Measurements from ENCODE around the gene VPS4B.
"Not testable (repeated sequence)": the region's sequence is repeated elsewhere in the genome, so short reads cannot be mapped to it uniquely, and the experiment has no call there.

Gene VPS4B

GRCh38 chr18:63368611-63369010 lies 53.7 kb downstream of the VPS4B start:
- Histone ChIP-seq H3K9me3 (ENCODE audit: control insufficient read depth in 1 of 2, low read length in 2 of 2) (no peaks in the 10 kb centered on the region), H3K36me3 (ENCODE audit: control insufficient read depth in 1 of 2, insufficient read depth in 2 of 2, low read length in 2 of 2) (no peaks in the 10 kb centered on the region), H3K4me1 (ENCODE audit: control insufficient read depth in 1 of 2, insufficient read depth in 2 of 2, low read length in 2 of 2) (peaks cover 0 to 6% of the 10 kb centered on the region in 2 donors), H3K4me3 (ENCODE audit: low read depth in 1 of 2, low read length in 2 of 2) (peak overlapping the region in 1 of 2 donors; percentile 97), H3K27ac (ENCODE audit: low read length) (no peak overlapping the region), H3K27me3 (ENCODE audit: low read depth, low read length) (no peaks in the 10 kb centered on the region)

- Histone ChIP-seq H3K27ac (ENCODE audit: low read length) (peak within 1 kb of the TSS; percentile 91), H3K4me3 (ENCODE audit: low read depth in 1 of 2, low read length in 2 of 2) (peak within 1 kb of the TSS; percentile 92 to 97), H3K36me3 (ENCODE audit: control insufficient read depth in 1 of 2, insufficient read depth in 2 of 2, low read length in 2 of 2) (peaks cover 3 to 5% of the 10 kb centered on the region in 2 donors), H3K4me1 (ENCODE audit: control insufficient read depth in 1 of 2, insufficient read depth in 2 of 2, low read length in 2 of 2) (peaks cover 0 to 6% of the 10 kb centered on the region in 2 donors), H3K27me3 (ENCODE audit: low read depth, low read length) (no peaks in the 10 kb centered on the region), H3K9me3 (ENCODE audit: control insufficient read depth in 1 of 2, low read length in 2 of 2) (no peaks in the 10 kb centered on the region)
Measured at GRCh38 chr18:63367053-63367953, 55.0 kb downstream of the VPS4B start, which contains the start of gene KDSR. KDSR (minus strand) TSS chr18:63367206; CDS start chr18:63367118, 88 bp downstream.

- peak overlapping the region; percentile 75 for H3K27ac ChIP-seq (ENCODE audit: low read length)
- no peaks in the 10 kb centered on the region for H3K9me3 ChIP-seq (ENCODE audit: control insufficient read depth in 1 of 2, low read length in 2 of 2)
- peak overlapping the region; percentile 91 to 97 for H3K4me3 ChIP-seq (ENCODE audit: low read depth in 1 of 2, low read length in 2 of 2)
- H3K4me1 ChIP-seq (ENCODE audit: control insufficient read depth in 1 of 2, insufficient read depth in 2 of 2, low read length in 2 of 2), result peaks cover 0 to 6% of the 10 kb centered on the region in 2 donors
- H3K36me3 ChIP-seq (ENCODE audit: control insufficient read depth in 1 of 2, insufficient read depth in 2 of 2, low read length in 2 of 2), result peaks cover 11% of the 10 kb centered on the region in 2 donors
- H3K27me3 ChIP-seq (ENCODE audit: low read depth, low read length), result no peaks in the 10 kb centered on the region
Measured at GRCh38 chr18:63366213-63367052, 55.8 kb downstream of the VPS4B start.

GRCh38 chr18:63365876-63366212 lies 56.4 kb downstream of the VPS4B start:
- H3K36me3 ChIP-seq (ENCODE audit: control insufficient read depth in 1 of 2, insufficient read depth in 2 of 2, low read length in 2 of 2), result peaks cover 13 to 14% of the 10 kb centered on the region in 2 donors
- H3K9me3 ChIP-seq (ENCODE audit: control insufficient read depth in 1 of 2, low read length in 2 of 2), result no peaks in the 10 kb centered on the region
- H3K27ac ChIP-seq (ENCODE audit: low read length), result peak overlapping the region; percentile 72
- peak overlapping the region; percentile 91 to 97 for H3K4me3 ChIP-seq (ENCODE audit: low read depth in 1 of 2, low read length in 2 of 2)
- H3K4me1 ChIP-seq (ENCODE audit: control insufficient read depth in 1 of 2, insufficient read depth in 2 of 2, low read length in 2 of 2), result peaks cover 0 to 6% of the 10 kb centered on the region in 2 donors
- H3K27me3 ChIP-seq (ENCODE audit: low read depth, low read length), result no peaks in the 10 kb centered on the region

GRCh38 chr18:63363951-63364350 lies 58.3 kb downstream of the VPS4B start:
- H3K27me3 ChIP-seq (ENCODE audit: low read depth, low read length), result no peaks in the 10 kb centered on the region
- peaks cover 0 to 6% of the 10 kb centered on the region in 2 donors for H3K4me1 ChIP-seq (ENCODE audit: control insufficient read depth in 1 of 2, insufficient read depth in 2 of 2, low read length in 2 of 2)
- H3K36me3 ChIP-seq (ENCODE audit: control insufficient read depth in 1 of 2, insufficient read depth in 2 of 2, low read length in 2 of 2), result peaks cover 26 to 28% of the 10 kb centered on the region in 2 donors
- no peak overlapping the region for H3K4me3 ChIP-seq (ENCODE audit: low read depth in 1 of 2, low read length in 2 of 2)
- no peak overlapping the region for H3K27ac ChIP-seq (ENCODE audit: low read length)
- H3K9me3 ChIP-seq (ENCODE audit: control insufficient read depth in 1 of 2, low read length in 2 of 2), result no peaks in the 10 kb centered on the region

GRCh38 chr18:63363420-63363819 lies 58.9 kb downstream of the VPS4B start:
- not testable (repeated sequence) for H3K4me1 ChIP-seq (ENCODE audit: control insufficient read depth in 1 of 2, insufficient read depth in 2 of 2, low read length in 2 of 2); H3K4me3 ChIP-seq (ENCODE audit: low read depth in 1 of 2, low read length in 2 of 2); H3K9me3 ChIP-seq (ENCODE audit: control insufficient read depth in 1 of 2, low read length in 2 of 2); H3K27me3 ChIP-seq (ENCODE audit: low read depth, low read length); H3K27ac ChIP-seq (ENCODE audit: low read length)
- H3K36me3 ChIP-seq (ENCODE audit: control insufficient read depth in 1 of 2, insufficient read depth in 2 of 2, low read length in 2 of 2), result peaks cover 26 to 31% of the 10 kb centered on the region in 2 donors

- Histone ChIP-seq H3K9me3 (ENCODE audit: control insufficient read depth in 1 of 2, low read length in 2 of 2) (no peaks in the 10 kb centered on the region), H3K27ac (ENCODE audit: low read length) (no peak overlapping the region), H3K27me3 (ENCODE audit: low read depth, low read length) (no peaks in the 10 kb centered on the region), H3K36me3 (ENCODE audit: control insufficient read depth in 1 of 2, insufficient read depth in 2 of 2, low read length in 2 of 2) (peaks cover 36 to 61% of the 10 kb centered on the region in 2 donors), H3K4me1 (ENCODE audit: control insufficient read depth in 1 of 2, insufficient read depth in 2 of 2, low read length in 2 of 2) (no peaks in the 10 kb centered on the region), H3K4me3 (ENCODE audit: low read depth in 1 of 2, low read length in 2 of 2) (no peak overlapping the region)
Measured at GRCh38 chr18:63356272-63356896, 65.9 kb downstream of the VPS4B start.

- peaks cover 52 to 65% of the 10 kb centered on the region in 2 donors for H3K36me3 ChIP-seq (ENCODE audit: control insufficient read depth in 1 of 2, insufficient read depth in 2 of 2, low read length in 2 of 2)
- H3K27me3 ChIP-seq (ENCODE audit: low read depth, low read length), result no peaks in the 10 kb centered on the region
- no peak overlapping the region for H3K4me3 ChIP-seq (ENCODE audit: low read depth in 1 of 2, low read length in 2 of 2)
- H3K27ac ChIP-seq (ENCODE audit: low read length), result no peak overlapping the region
- peaks cover 0 to 7% of the 10 kb centered on the region in 2 donors for H3K4me1 ChIP-seq (ENCODE audit: control insufficient read depth in 1 of 2, insufficient read depth in 2 of 2, low read length in 2 of 2)
- H3K9me3 ChIP-seq (ENCODE audit: control insufficient read depth in 1 of 2, low read length in 2 of 2), result no peaks in the 10 kb centered on the region
Measured at GRCh38 chr18:63350230-63350629, 72.0 kb downstream of the VPS4B start.

GRCh38 chr18:63348508-63349136 lies 73.7 kb downstream of the VPS4B start:
- H3K9me3 ChIP-seq (ENCODE audit: control insufficient read depth in 1 of 2, low read length in 2 of 2), result no peaks in the 10 kb centered on the region
- H3K36me3 ChIP-seq (ENCODE audit: control insufficient read depth in 1 of 2, insufficient read depth in 2 of 2, low read length in 2 of 2), result peaks cover 43 to 65% of the 10 kb centered on the region in 2 donors
- H3K4me3 ChIP-seq (ENCODE audit: low read depth in 1 of 2, low read length in 2 of 2), result no peak overlapping the region
- no peaks in the 10 kb centered on the region for H3K27me3 ChIP-seq (ENCODE audit: low read depth, low read length)
- no peak overlapping the region for H3K27ac ChIP-seq (ENCODE audit: low read length)
- H3K4me1 ChIP-seq (ENCODE audit: control insufficient read depth in 1 of 2, insufficient read depth in 2 of 2, low read length in 2 of 2), result peaks cover 0 to 7% of the 10 kb centered on the region in 2 donors

- no peaks in the 10 kb centered on the region for H3K27me3 ChIP-seq (ENCODE audit: low read depth, low read length)
- no peak overlapping the region for H3K27ac ChIP-seq (ENCODE audit: low read length)
- peaks cover 0 to 7% of the 10 kb centered on the region in 2 donors for H3K4me1 ChIP-seq (ENCODE audit: control insufficient read depth in 1 of 2, insufficient read depth in 2 of 2, low read length in 2 of 2)
- no peaks in the 10 kb centered on the region for H3K9me3 ChIP-seq (ENCODE audit: control insufficient read depth in 1 of 2, low read length in 2 of 2)
- H3K4me3 ChIP-seq (ENCODE audit: low read depth in 1 of 2, low read length in 2 of 2), result no peak overlapping the region
- peaks cover 47 to 61% of the 10 kb centered on the region in 2 donors for H3K36me3 ChIP-seq (ENCODE audit: control insufficient read depth in 1 of 2, insufficient read depth in 2 of 2, low read length in 2 of 2)
Measured at GRCh38 chr18:63346480-63347183, 75.6 kb downstream of the VPS4B start.
